ENCODE data around the gene MAML3.

- no peak for TF ChIP-seq CTCF (IDR thresholded peaks at IDR 0.05)
- no peak for TF ChIP-seq POLR2A (IDR thresholded peaks at IDR 0.05)
Measured at GRCh38 chr4:139838811-139839210, 315.2 kb downstream of the MAML3 start.
